CD14-positive monocyte (primary cell): ENCODE data around the gene MEOX1. TPM values are rescaled to one million over a fixed set of nuclear protein-coding genes. Genes with fewer than 3 reads are reported as not detected.

Experiments
- DNase-seq, 3 donors: peaks; one replicate each; pipeline ENCODE4 v3.0.0-alpha.2; 2011 to 2022
- H2AFZ ChIP-seq: 2 replicates; pipeline ENCODE4 v1.6.0; 2012; ENCODE audit warnings: mild to moderate bottlenecking, low read depth, low read length, inconsistent platforms; ENCODE audit not compliant: insufficient read depth, poor library complexity, severe bottlenecking
- H3K27ac ChIP-seq, 2 donors: 1 replicate in 1 of 2; 2 replicates in 1 of 2; pipeline ENCODE4 v1.5.1; 2012 to 2013; ENCODE audit warnings: low read length in 2 of 2, control low read depth in 1 of 2, inconsistent platforms in 1 of 2, low read depth in 1 of 2, mild to moderate bottlenecking in 1 of 2
- H3K27me3 ChIP-seq, 2 donors: one replicate each; pipeline versions ENCODE4 v1.6.0 to v1.6.1; 2011 to 2013; ENCODE audit warnings: low read length in 2 of 2; ENCODE audit not compliant: control insufficient read depth in 2 of 2, insufficient read depth in 2 of 2
- H3K36me3 ChIP-seq, 2 donors: replicated peaks in 1 of 2; 1 replicate in 1 of 2; 2 replicates in 1 of 2; pipeline versions ENCODE4 v1.5.1 to v1.6.1; 2012 to 2013; ENCODE audit warnings: low read length in 2 of 2, control low read depth in 1 of 2, inconsistent platforms in 1 of 2, mild to moderate bottlenecking in 1 of 2; ENCODE audit not compliant: insufficient read depth in 2 of 2, control insufficient read depth in 1 of 2
- H3K4me1 ChIP-seq, 2 donors: 1 replicate in 1 of 2; 2 replicates in 1 of 2; pipeline versions ENCODE4 v1.5.1 to v1.6.1; 2012 to 2013; ENCODE audit warnings: low read length in 2 of 2, control low read depth in 1 of 2, inconsistent platforms in 1 of 2, mild to moderate bottlenecking in 1 of 2, moderate library complexity in 1 of 2; ENCODE audit not compliant: insufficient read depth in 2 of 2, control insufficient read depth in 1 of 2
- H3K4me2 ChIP-seq: replicated peaks from 2 replicates; pipeline ENCODE3; 2012; ENCODE audit warnings: low read length, moderate library complexity, mild to moderate bottlenecking; ENCODE audit not compliant: poor library complexity, severe bottlenecking; ENCODE audit errors: extremely low read depth
- H3K4me3 ChIP-seq, 3 experiments: fragments of 200-600 bp in 1 of 3; sonication (generic) in 1 of 3; replicated peaks in 1 of 3; 1 replicate in 2 of 3; 2 replicates in 1 of 3; pipeline ENCODE4 v1.5.1; 2011 to 2013; ENCODE audit warnings: low read length in 3 of 3, mild to moderate bottlenecking in 3 of 3, control low read depth in 2 of 3, low read depth in 2 of 3, inconsistent platforms in 1 of 3, moderate library complexity in 1 of 3
- H3K79me2 ChIP-seq: 2 replicates; pipeline ENCODE4 v1.6.0; 2012; ENCODE audit warnings: mild to moderate bottlenecking, control low read depth, inconsistent platforms, low read length, moderate library complexity; ENCODE audit not compliant: insufficient read depth
- H3K9ac ChIP-seq: 2 replicates; pipeline ENCODE4 v1.6.0; 2017; ENCODE audit warnings: low read length, mild to moderate bottlenecking; ENCODE audit not compliant: insufficient read depth, poor library complexity, severe bottlenecking
- H3K9me3 ChIP-seq, 2 donors: replicated peaks in 1 of 2; 1 replicate in 1 of 2; 2 replicates in 1 of 2; pipeline versions ENCODE4 v1.5.1 to v1.6.1; 2012 to 2013; ENCODE audit warnings: low read length in 2 of 2, control low read depth in 1 of 2; ENCODE audit not compliant: control insufficient read depth in 1 of 2, insufficient read depth in 1 of 2
- H4K20me1 ChIP-seq: 2 replicates; pipeline ENCODE4 v1.6.0; 2012; ENCODE audit warnings: mild to moderate bottlenecking, low read length, control low read depth, moderate library complexity; ENCODE audit not compliant: insufficient read depth
- H3K27ac Mint-ChIP-seq, 7 donors: one replicate each; pipeline ENCODE4 v1.8.0; 2020; ENCODE audit warnings: mild to moderate bottlenecking in 7 of 7, mixed read lengths in 7 of 7, moderate library complexity in 6 of 7, inconsistent platforms in 2 of 7
- H3K27me3 Mint-ChIP-seq, 3 donors: one replicate each; pipeline ENCODE4 v1.8.0; 2021 to 2022; ENCODE audit warnings: low read depth in 3 of 3, mild to moderate bottlenecking in 3 of 3, mixed read lengths in 3 of 3, moderate library complexity in 3 of 3, inconsistent platforms in 1 of 3
- H3K36me3 Mint-ChIP-seq, 2 donors: one replicate each; pipeline ENCODE4 v1.8.0; 2020; ENCODE audit warnings: mixed read lengths in 2 of 2, inconsistent platforms in 1 of 2, mild to moderate bottlenecking in 1 of 2
- H3K4me1 Mint-ChIP-seq: one replicate; pipeline ENCODE4 v1.8.0; 2020; ENCODE audit warnings: mild to moderate bottlenecking, mixed read lengths
- H3K4me3 Mint-ChIP-seq, 2 donors: one replicate each; pipeline ENCODE4 v1.8.0; 2020; ENCODE audit warnings: mild to moderate bottlenecking in 2 of 2, mixed read lengths in 2 of 2, moderate library complexity in 1 of 2
- H3K9me3 Mint-ChIP-seq, 7 donors: one replicate each; pipeline ENCODE4 v1.8.0; 2020 to 2022; ENCODE audit warnings: mixed read lengths in 7 of 7, mild to moderate bottlenecking in 6 of 7, moderate library complexity in 6 of 7, inconsistent platforms in 2 of 7
- CTCF ChIP-seq: fragments of 200-600 bp; IDR thresholded peaks from one replicate; pipeline ENCODE4 v1.8.0; 2022; ENCODE audit warnings: antibody characterized with exemption, mild to moderate bottlenecking
- whole genome bisulfite sequencing: methylation state at CpG from one replicate; pipeline ENCODE4 v1.1.5; 2013; ENCODE audit warnings: missing lambda C conversion rate; ENCODE audit not compliant: insufficient coverage; 5-methylcytosine and 5-hydroxymethylcytosine counted together
- intact Hi-C, 2 donors: fragments of 100-400 bp; cut with micrococcal nuclease; formaldehyde crosslinking; loops; one replicate each; pipeline versions ENCODE4 v1.15.0 to v1.15.1; 2023
- polyA plus RNA-seq, 3 donors: library from polyadenylated mRNA; depleted of rRNA in 1 of 3; unstranded in 2 of 3; stranded (reverse) in 1 of 3; fragments of 300-500 nt in 2 of 3; fragments of >200 nt in 1 of 3; fragmentation: Illumina TruSeq in 2 of 3; gene quantifications; 1 replicate in 2 of 3; 2 replicates in 1 of 3; pipeline ENCODE4 v1.2.3, GENCODE V29; 2012 to 2021

MEOX1 gene
- polyA plus RNA-seq, 3 donors: 0.06 TPM; not detected in 2

- Histone ChIP-seq H4K20me1 (no peaks in the 10 kb centered on the region), H3K27me3 (peaks cover 0 to 2% of the 10 kb centered on the region in 2 donors), H3K4me1 (peaks cover 39 to 41% of the 10 kb centered on the region in 2 donors), H3K27ac (peak overlapping the region in 1 of 2 donors; percentile 24), H3K79me2 (no peaks in the 10 kb centered on the region), H3K36me3 (no peaks in the 10 kb centered on the region), H3K4me3 (no peak overlapping the region), H3K9ac (no peak overlapping the region), H2AFZ (no peak overlapping the region), H3K4me2 (no peak overlapping the region), H3K9me3 (peaks cover 7 to 23% of the 10 kb centered on the region in 2 donors)
- 45% methylated on average over 4 of the region's 6 CpGs for WGBS
- no peak for TF ChIP-seq CTCF
- H3K4me1 Mint-ChIP-seq: peaks cover 33% of the 10 kb centered on the region
- H3K9me3 Mint-ChIP-seq: peaks cover 9 to 25% (median 20%) of the 10 kb centered on the region in 7 donors
- peak overlapping the region in 1 of 2 donors; percentile 46 for H3K4me3 Mint-ChIP-seq
- intact Hi-C loops: loop anchor here in 1 of 2 donors (5.0 kb wide), 1 partner anchor 38 kb away; no protein-coding TSS in a partner anchor
- peak overlapping the region in 6 of 7 donors; percentile 3 to 93 (median 78) for H3K27ac Mint-ChIP-seq
- peaks cover 2 to 14% (median 12%) of the 10 kb centered on the region in 3 donors for H3K27me3 Mint-ChIP-seq
- H3K36me3 Mint-ChIP-seq: peaks cover 0 to 2% of the 10 kb centered on the region in 2 donors
- peak in 2 of 3 donors; percentile 9 to 18 for DNase-seq
Measured at GRCh38 chr17:43609613-43610385, 51.9 kb downstream of the MEOX1 start.

GRCh38 chr17:43608313-43608712 is 53.4 kb downstream of the MEOX1 start:
- Histone ChIP-seq H2AFZ (no peak overlapping the region), H3K36me3 (no peaks in the 10 kb centered on the region), H3K4me2 (no peak overlapping the region), H3K4me3 (no peak overlapping the region), H3K27me3 (no peaks in the 10 kb centered on the region), H4K20me1 (no peaks in the 10 kb centered on the region), H3K4me1 (peaks cover 54% of the 10 kb centered on the region in 2 donors), H3K27ac (no peak overlapping the region), H3K9ac (no peak overlapping the region), H3K9me3 (peaks cover 7 to 23% of the 10 kb centered on the region in 2 donors), H3K79me2 (no peaks in the 10 kb centered on the region)
- no peak for TF ChIP-seq CTCF
- peaks cover 48% of the 10 kb centered on the region for H3K4me1 Mint-ChIP-seq
- H3K9me3 Mint-ChIP-seq: peaks cover 9 to 25% (median 20%) of the 10 kb centered on the region in 7 donors
- peaks cover 0 to 2% of the 10 kb centered on the region in 2 donors for H3K36me3 Mint-ChIP-seq
- H3K27ac Mint-ChIP-seq: peak overlapping the region in 6 of 7 donors; percentile 58 to 93 (median 76)
- DNase-seq: peak; percentile 78 to 91 (median 78)
- intact Hi-C loops: loop anchor here in 1 of 2 donors (5.0 kb wide), 1 partner anchor 39 kb away; no protein-coding TSS in a partner anchor
- no CpG with 5 or more reads among the region's 1 CpG for WGBS
- H3K4me3 Mint-ChIP-seq: no peak overlapping the region
- H3K27me3 Mint-ChIP-seq: peaks cover 2 to 8% (median 5%) of the 10 kb centered on the region in 3 donors
